Activated CD8-positive, alpha-beta memory T cell treated with anti-CD3 and anti-CD28 coated beads, Interleukin-2, amount 50 U/mL, for 4 hours (primary cell): ENCODE data around the gene SERPINB2.

ENCODE experiments used
- DNase-seq: peaks from one replicate; pipeline ENCODE4 v3.0.0-alpha.2; 2020

The SERPINB2 gene, protein sequence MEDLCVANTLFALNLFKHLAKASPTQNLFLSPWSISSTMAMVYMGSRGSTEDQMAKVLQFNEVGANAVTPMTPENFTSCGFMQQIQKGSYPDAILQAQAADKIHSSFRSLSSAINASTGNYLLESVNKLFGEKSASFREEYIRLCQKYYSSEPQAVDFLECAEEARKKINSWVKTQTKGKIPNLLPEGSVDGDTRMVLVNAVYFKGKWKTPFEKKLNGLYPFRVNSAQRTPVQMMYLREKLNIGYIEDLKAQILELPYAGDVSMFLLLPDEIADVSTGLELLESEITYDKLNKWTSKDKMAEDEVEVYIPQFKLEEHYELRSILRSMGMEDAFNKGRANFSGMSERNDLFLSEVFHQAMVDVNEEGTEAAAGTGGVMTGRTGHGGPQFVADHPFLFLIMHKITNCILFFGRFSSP

DNA sequence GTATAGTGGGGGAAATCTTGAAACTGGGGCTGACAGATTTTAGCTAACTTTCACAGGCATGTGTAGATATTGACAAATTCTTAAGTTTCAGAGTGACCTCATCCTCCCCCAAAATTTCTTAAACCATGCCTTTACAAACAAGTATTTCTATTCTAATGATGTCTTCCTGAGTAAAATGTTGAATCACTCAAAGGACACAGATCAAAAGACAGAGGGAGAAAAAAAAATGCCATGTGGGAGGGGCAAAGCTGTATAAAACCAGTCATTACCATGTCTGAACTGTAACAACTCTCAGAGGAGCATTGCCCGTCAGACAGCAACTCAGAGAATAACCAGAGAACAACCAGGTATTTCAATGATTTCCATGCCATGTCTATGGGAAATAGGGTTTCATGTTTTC, at the start of gene SERPINB2:
SERPINB2 (plus strand) TSS at position 282 of the 400 bp plus-strand sequence. CDS start 3,740 bp downstream, outside the sequence.
- DNase-seq: no peak

DNA sequence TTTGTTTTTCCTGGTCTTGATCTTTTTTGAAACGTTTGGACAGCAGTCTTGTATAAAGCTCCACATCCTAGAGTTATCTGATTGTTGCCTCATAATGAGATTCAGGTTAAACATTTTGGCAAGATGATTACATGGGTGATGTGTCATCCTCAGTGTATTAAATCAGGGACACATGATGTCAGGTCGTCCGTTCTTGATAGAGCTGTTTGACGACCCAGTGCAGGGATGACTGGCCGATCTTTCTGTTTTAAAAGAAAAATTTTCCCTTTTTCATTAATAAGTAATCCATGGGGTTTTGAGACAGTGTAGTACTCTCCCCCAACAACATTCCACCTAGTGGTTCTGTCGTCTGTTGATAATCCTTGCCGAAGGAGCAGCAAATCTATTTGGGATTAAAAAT, 44.5 kb upstream of the SERPINB2 start:
- DNase-seq: no peak

DNA sequence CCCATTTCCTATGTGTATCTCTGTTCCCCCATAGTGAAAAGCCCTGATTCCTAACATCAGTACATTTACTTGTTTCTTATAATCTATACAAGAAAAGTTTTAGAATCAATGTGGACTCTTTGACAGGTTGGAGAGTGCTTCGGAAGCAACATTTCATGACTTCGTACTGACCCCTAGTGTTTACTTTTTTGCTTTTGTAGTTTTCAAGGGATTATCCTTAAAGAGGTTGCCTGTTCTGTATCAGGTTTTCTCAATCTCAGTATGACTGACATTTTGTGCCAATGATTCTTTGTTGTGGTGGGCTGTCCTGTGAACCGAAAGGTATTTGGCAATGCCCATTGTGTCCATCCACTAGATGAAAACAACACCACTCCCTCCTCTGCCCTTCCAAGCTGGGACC, 43.3 kb upstream of the SERPINB2 start:
- no peak for DNase-seq

- no peak for DNase-seq
These were observed 39.3 kb upstream of the SERPINB2 start for GRCh38 chr18:63848159-63848558.

DNA sequence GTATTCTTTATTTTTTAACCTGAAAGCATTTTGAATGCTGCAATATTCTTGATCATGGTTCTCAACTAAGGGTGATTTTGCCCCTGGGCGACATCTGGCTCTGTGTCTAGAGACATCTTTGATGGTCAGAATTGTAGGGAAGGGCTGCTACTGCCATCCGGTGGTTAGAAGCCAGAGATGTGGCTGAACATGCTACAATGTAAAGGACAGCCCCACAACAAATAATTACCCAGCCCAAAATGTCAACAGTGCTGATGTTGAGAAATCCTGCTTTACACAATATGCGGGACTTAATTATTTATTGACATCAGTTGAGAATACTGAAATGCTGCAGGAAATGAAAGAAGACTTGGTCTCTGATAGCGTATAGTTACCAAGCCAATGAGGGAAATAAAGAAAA, 37.5 kb upstream of the SERPINB2 start:
- DNase-seq: no peak

DNA sequence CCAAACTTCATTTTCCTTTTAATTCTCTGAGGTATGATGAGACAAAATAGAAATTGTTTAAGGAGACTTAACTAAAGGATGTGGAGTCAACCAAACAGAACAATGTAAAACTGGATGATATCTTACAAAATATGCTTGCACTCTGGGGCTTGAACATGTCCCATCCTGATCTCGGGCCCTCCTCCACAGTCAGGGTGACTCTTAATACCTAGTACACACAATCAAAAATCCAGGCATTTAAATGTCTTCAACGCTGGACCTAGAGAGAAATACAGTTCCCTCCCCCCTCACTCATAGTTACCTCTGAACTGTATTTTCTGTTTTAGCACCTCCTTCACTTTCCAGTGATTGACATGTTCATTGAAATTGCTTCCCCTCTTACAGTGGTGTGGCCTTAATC, 36.9 kb upstream of the SERPINB2 start:
- DNase-seq: no peak

- DNase-seq: no peak
These were observed 29.0 kb upstream of the SERPINB2 start for GRCh38 chr18:63858456-63858855.

- no peak for DNase-seq
These were observed 27.6 kb upstream of the SERPINB2 start for GRCh38 chr18:63859781-63860475.

GRCh38 chr18:63860531-63860930, 27.0 kb upstream of the SERPINB2 start:
- no peak for DNase-seq

- DNase-seq: no peak
These were observed 20.0 kb upstream of the SERPINB2 start for GRCh38 chr18:63867368-63868125.

GRCh38 chr18:63868546-63868945, 19.0 kb upstream of the SERPINB2 start:
- DNase-seq: no peak

DNA sequence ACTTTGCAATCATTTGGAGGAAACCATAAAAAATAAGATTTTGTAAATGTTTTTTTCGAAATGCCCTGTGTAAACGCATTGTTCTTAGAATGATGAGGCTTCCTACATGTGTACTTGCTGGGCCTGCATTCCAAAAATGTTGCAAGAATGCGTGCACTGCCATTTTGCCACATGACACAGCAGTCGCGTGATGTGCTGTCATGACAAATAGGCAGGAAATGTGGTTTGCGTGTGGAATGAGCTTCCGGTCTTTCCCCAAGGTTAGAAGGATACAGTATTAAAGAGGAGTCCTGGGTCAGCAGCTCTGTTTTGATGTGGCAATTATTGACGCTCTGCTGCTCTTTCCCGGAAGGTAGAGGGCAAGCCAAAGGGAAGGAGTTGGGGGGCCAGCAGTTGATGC, 18.1 kb upstream of the SERPINB2 start:
- no peak for DNase-seq

DNA sequence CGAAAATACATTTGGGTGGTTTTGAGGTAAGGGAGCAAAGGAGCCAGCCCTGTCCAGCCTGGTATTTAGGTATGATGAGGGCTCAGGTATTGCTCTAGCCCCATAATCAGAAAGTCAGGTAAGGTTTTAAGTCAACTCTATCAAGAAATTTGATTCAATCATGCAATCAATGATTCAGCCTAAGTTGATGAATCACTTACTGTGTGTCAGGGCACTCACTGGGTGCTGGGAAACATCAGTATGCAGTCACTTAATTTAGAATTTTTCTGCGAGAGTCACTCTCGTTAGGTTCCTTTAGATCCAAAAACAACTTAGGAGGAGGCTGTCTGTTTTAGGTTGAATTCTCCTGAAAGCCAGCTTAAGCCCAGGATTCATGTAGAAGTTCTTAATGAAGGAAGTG, 17.7 kb upstream of the SERPINB2 start:
- DNase-seq: no peak

DNA sequence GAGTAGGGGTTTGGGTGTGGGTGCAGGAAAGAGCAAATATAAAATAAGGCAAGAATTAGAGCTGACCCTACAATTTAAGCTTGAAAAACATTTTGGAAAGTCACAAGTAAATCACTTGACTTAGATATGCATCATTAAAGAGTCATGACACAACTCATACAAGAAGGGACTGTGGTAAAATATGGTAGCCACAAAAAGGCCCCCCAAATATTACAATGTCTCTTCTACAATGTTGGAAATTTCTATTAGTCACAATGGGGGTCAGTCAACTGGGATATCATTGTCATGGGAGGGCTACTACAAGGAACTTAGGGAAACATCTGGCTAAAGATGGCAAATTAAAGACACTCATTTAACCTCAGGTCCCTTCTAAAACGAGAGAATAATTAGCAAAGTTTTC, 15.7 kb upstream of the SERPINB2 start:
- DNase-seq: no peak

DNA sequence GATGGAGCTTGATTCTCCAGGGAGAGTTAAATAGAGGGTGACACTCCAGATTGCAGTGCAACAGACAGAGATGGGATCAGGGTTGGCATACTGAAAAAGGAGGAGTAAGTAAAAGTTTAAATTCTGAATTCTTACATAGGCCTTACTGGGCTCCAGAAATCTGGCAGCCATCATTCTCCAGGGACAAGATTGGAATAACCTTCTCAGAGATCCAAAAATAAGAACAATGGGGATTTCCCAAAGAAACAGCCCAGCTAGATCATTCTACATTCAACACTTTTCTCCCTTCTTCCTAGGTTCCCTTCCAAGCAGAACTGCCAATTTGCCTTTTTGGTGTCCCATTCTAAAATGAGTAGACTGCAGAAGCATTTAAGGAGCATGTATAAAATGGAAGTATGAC, 14.9 kb upstream of the SERPINB2 start:
- no peak for DNase-seq

GRCh38 chr18:63878343-63878742, 9.2 kb upstream of the SERPINB2 start:
- DNase-seq: no peak

DNA sequence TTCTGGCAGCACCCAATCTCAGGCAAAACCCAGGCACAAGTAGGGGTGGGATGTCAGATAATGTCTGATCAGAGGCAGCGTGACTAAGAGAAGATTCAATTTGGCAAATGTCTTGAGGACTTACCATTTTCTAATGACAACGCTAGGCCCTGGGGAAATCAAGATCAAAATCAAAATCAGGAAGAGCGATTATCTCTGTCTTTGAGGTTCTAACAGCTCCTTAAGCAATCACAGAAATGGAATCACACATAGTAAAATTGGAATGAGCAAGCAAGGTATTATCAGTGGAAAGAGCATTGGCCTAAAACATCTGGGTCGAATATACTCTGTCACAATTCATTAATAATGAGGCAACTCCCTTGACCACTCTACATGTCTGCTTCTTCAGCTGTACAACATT, 8.6 kb upstream of the SERPINB2 start:
- no peak for DNase-seq

GRCh38 chr18:63879709-63880108, 7.8 kb upstream of the SERPINB2 start:
- DNase-seq: no peak

DNA sequence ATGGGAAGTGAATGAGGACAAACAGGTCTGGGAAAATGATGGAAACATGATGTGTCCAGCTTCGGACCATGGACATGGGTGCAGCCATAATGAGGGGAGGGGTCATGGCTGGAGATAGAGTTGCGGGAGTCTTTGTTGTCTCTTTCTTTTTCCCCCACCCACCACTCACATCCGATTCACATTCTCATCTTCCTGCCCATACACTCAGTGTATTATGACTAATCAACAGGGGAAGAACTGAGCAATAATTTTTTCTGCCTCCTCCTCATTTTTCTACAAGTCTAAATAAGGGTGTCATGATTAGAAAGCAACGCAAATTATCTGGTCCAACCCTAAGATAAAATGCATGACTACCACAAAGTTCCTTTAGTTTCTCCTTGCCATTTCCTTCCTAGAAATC, 5.7 kb upstream of the SERPINB2 start:
- no peak for DNase-seq

- no peak for DNase-seq
These were observed 5.0 kb upstream of the SERPINB2 start for GRCh38 chr18:63882333-63883141.

DNA sequence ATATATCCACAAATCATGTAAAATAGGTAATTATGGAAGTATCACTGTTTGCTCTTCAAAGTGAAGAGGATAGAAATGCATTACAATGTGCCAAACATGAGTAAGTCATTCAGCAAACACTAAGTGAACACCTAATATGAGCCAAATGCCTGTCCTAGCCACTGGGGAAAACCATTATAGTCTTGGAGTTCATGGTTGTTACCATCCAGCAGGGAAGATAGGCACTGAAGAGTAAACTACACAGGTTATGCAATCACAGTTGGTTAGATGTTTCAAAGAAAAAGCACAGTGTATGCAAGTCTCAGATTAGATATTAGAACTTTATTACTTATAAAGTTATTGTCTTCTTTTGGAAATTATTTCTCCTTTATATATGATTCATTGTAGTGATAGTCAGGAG, 3.9 kb upstream of the SERPINB2 start:
- no peak for DNase-seq

DNA sequence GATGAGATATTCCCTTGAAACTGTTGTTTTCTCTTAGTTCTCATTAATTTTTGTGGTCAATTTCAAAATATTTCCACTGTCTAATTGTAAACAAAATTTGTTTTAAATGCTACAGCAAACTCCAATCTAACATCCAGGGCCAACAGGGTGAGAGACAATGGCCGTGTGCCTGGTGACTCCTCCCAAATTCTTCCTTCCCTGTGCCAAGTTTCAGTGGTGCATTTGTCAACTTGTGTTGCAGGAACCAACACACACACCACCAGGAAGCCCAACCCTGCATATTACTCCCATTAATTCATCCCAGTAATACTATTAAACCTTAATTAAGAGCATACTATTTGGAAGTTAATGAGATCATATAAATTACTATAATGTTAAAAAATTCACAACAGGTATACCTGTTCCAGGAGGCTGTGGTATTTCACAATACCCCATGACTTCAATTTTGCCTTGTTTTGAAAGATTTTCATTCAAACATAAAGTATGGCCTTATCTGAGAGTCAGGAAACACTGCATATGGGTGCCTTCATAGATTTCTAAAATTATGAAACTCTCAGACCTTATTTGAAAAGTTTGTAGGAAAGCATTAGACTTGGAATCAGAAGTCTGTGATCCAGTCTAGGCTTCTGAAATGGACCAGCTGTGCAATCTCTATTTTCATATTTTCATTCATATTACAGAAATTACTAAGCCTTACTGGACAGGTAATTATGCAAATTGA, 1.1 kb downstream of the SERPINB2 start:
- DNase-seq: no peak
